ENCODE data around the gene NDST4.

Gene NDST4

GRCh38 chr4:114907568-114907967, 205.9 kb downstream of the NDST4 start:
- DNase-seq (ENCODE audit: low spot score) = no peak

GRCh38 chr4:114905017-114905416, 208.4 kb downstream of the NDST4 start:
- DNase-seq (ENCODE audit: low spot score) = no peak

GRCh38 chr4:114900934-114901333, 212.5 kb downstream of the NDST4 start:
- DNase-seq (ENCODE audit: low spot score) = no peak

GRCh38 chr4:114890773-114891172, 222.6 kb downstream of the NDST4 start:
- no peak for DNase-seq (ENCODE audit: low spot score)

- no peak for DNase-seq (ENCODE audit: low spot score)
These were observed 226.7 kb downstream of the NDST4 start for GRCh38 chr4:114886761-114887160.

- DNase-seq (ENCODE audit: low spot score) = no peak
These were observed 229.8 kb downstream of the NDST4 start for GRCh38 chr4:114883641-114884040.

GRCh38 chr4:114879916-114880669, 233.3 kb downstream of the NDST4 start:
- no peak for DNase-seq (ENCODE audit: low spot score)

GRCh38 chr4:114875630-114876029, 237.8 kb downstream of the NDST4 start:
- DNase-seq (ENCODE audit: low spot score) = no peak

GRCh38 chr4:114874321-114874720, 239.1 kb downstream of the NDST4 start:
- DNase-seq (ENCODE audit: low spot score) = no peak

- DNase-seq (ENCODE audit: low spot score) = no peak
These were observed 242.4 kb downstream of the NDST4 start for GRCh38 chr4:114870987-114871386.

GRCh38 chr4:114866901-114867670, 246.3 kb downstream of the NDST4 start:
- DNase-seq (ENCODE audit: low spot score) = no peak

- no peak for DNase-seq (ENCODE audit: low spot score)
These were observed 249.4 kb downstream of the NDST4 start for GRCh38 chr4:114864060-114864459.

- DNase-seq (ENCODE audit: low spot score) = no peak
These were observed 252.6 kb downstream of the NDST4 start for GRCh38 chr4:114860786-114861185.

GRCh38 chr4:114857831-114858230, 255.6 kb downstream of the NDST4 start:
- DNase-seq (ENCODE audit: low spot score) = no peak

- no peak for DNase-seq (ENCODE audit: low spot score)
These were observed 273.4 kb downstream of the NDST4 start for GRCh38 chr4:114839986-114840385.

GRCh38 chr4:114830628-114831027, 282.8 kb downstream of the NDST4 start:
- no peak for DNase-seq (ENCODE audit: low spot score)

GRCh38 chr4:114827651-114828050, 285.8 kb downstream of the NDST4 start:
- no peak for DNase-seq (ENCODE audit: low spot score)

- DNase-seq (ENCODE audit: low spot score) = no peak
These were observed 297.7 kb downstream of the NDST4 start for GRCh38 chr4:114815760-114816159.

- DNase-seq (ENCODE audit: low spot score) = no peak
These were observed 299.5 kb downstream of the NDST4 start for GRCh38 chr4:114813961-114814360.

- DNase-seq (ENCODE audit: low spot score) = no peak
These were observed 301.7 kb downstream of the NDST4 start for GRCh38 chr4:114811564-114812301.

- peak; percentile 49 for DNase-seq (ENCODE audit: low spot score)
These were observed 305.5 kb downstream of the NDST4 start for GRCh38 chr4:114807759-114808404.

GRCh38 chr4:114807357-114807756, 306.1 kb downstream of the NDST4 start:
- DNase-seq (ENCODE audit: low spot score) = no peak

Measured in germinal center (tissue), 1 donor.